GM18861 (cell line): Measurements from ENCODE around the gene CLCN1.
A peak's percentile ranks its signal among the peaks of the same experiment; 100 is the strongest.

Experiments used
- ATAC-seq: cut with Tn5 transposase; IDR thresholded peaks from one replicate; pipeline ENCODE4 v1.9.1; 2021; ENCODE audit not compliant: unreplicated experiment

Gene CLCN1

DNA sequence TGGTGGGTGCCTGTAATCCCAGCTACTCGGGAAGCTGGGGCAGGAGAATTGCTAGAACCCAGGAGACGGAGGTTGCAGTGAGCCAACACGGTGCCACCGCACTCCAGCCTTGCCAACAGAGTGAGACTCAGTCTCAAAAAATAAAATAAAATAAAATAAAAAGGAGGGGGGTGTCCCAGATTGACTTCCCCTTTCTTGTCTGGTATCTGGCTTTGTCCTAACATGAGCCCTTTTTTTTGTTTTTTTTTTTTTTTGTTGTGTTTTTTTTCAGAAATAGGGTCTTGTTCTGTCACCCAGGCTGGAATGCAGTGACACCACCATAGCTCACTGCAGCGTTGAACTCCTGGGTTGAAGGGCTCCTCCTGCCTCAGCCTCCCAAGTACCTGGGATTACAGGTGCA, 23.0 kb upstream of the CLCN1 start:
- no peak for ATAC-seq

GRCh38 chr7:143295870-143296269, 20.0 kb upstream of the CLCN1 start:
- no peak for ATAC-seq

GRCh38 chr7:143296686-143297085, 19.2 kb upstream of the CLCN1 start:
- ATAC-seq: no peak

- no peak for ATAC-seq
Observed at GRCh38 chr7:143299346-143299745, 16.6 kb upstream of the CLCN1 start.

DNA sequence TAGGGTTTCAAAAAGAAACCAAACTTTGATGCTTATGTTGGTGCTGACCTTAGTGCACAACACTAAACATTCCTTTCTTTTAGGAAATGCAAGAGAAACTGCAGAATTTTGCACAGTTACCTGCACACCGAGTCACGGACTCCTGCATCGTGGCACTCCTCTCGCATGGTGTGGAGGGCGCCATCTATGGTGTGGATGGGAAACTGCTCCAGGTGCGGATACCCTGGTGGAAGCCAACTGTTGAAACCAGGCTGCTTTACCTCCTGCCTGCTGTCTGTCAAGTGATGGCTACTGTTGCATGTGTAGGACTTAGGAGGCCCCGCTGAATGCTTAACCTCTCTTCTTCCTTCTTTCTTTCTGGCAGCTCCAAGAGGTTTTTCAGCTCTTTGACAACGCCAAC, 16.1 kb upstream of the CLCN1 start:
- ATAC-seq: no peak

- ATAC-seq: no peak
Observed at GRCh38 chr7:143300959-143301935, 14.7 kb upstream of the CLCN1 start.

GRCh38 chr7:143303733-143304132, 12.2 kb upstream of the CLCN1 start:
- ATAC-seq: no peak

DNA sequence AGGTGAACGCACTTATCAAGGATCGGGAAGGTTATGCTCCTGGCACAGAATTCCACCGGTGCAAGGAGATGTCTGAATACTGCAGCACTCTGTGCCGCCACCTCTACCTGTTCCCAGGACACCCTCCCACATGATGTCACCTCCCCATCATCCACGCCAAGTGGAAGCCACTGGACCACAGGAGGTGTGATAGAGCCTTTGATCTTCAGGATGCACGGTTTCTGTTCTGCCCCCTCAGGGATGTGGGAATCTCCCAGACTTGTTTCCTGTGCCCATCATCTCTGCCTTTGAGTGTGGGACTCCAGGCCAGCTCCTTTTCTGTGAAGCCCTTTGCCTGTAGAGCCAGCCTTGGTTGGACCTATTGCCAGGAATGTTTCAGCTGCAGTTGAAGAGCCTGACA, 11.0 kb upstream of the CLCN1 start:
- no peak for ATAC-seq

GRCh38 chr7:143305423-143306070, 10.4 kb upstream of the CLCN1 start:
- ATAC-seq: no peak

DNA sequence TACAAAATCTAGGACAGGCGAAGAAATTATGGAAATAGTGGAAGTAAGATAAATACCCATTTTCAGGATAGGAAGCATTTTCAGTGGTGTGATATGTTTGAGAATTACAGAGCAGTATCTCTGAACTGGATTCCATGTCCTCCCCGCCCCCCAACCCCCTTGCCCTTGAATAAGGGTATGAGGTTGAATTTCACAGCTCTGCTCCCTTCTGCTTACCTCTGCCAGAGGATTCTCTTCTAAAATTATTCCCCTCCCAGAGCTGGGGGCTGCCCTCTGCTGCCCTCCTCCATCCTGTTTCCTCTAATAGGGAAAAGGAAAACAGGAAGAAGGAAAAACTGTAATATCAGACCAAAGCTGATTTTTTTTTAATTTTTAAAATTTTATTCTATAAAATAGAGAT, 7.3 kb upstream of the CLCN1 start:
- ATAC-seq: no peak

DNA sequence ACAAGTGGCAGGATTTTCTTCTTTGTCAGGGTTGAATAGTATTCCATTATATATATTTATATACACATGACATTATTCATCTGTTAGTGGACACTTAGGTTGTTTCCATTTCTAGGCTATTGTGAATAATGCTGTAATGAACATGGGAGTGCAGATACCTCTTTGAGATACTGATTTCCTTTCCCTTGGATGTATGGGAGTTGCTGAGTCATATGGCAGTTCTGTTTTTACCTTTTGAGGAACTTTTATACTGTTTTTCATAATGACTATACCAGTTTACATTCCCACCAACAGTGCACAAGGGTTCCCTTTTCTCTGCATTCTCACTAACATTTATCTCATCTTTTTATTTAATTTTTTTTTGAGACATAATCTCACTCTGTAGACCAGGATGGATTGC, 1.8 kb upstream of the CLCN1 start:
- ATAC-seq: no peak

GRCh38 chr7:143316492-143316891, 581 bp downstream of the CLCN1 start:
- ATAC-seq: no peak

DNA sequence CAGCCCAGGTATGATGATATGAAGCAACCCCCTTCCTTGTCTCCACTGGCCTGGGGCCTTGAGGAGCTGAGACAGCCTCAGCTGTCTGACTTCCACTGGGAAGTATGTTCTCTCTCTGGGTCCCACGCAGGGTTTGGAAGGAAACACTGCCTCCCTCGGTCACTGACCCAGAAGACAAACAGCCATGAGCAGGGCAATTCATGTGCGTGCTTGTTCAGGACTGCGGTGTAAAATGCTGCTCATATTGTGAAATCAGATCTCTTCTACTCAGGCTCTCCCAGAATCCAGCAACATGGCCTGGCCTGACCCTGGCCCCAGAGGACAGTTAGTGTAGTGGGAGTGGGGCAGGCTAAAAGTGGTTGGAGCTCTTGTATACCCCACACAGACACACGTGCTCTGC, 2.8 kb downstream of the CLCN1 start:
- no peak for ATAC-seq

- no peak for ATAC-seq
Observed at GRCh38 chr7:143320620-143321019, 4.7 kb downstream of the CLCN1 start.

DNA sequence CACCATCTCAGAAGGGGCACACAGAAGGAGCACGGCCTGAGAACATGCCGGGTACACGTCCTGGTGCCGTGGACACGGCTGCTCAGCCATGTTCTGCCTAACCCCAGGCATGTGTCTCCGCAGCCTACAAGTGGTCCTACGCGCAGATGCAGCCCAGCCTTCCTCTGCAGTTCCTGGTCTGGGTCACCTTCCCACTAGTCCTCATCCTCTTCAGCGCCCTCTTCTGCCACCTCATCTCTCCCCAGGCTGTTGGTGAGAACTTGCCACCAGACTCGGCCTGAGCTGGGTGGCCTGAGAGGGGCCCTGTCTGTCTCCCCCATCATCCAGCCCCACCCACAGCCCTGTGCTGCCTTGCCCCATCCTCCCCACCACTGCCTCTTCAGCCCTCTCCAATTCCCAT, 5.3 kb downstream of the CLCN1 start:
- no peak for ATAC-seq

DNA sequence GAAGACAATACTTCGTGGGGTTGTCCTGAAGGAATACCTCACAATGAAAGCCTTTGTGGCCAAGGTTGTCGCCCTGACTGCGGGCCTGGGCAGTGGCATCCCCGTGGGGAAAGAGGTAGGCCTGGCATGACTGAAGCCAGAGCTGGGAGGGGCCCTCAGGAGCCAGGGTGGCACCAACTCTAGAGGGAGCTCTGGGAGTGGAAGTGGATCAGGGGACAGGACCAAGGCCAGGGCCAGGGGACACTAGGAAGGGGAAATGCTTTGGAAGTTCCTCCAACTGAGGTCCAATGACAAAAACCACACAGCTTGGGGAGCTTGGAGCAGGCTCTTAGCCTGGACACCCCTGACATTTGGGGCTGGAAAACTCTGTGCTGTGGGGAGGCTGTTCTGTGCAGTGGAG, 5.8 kb downstream of the CLCN1 start:
- no peak for ATAC-seq

DNA sequence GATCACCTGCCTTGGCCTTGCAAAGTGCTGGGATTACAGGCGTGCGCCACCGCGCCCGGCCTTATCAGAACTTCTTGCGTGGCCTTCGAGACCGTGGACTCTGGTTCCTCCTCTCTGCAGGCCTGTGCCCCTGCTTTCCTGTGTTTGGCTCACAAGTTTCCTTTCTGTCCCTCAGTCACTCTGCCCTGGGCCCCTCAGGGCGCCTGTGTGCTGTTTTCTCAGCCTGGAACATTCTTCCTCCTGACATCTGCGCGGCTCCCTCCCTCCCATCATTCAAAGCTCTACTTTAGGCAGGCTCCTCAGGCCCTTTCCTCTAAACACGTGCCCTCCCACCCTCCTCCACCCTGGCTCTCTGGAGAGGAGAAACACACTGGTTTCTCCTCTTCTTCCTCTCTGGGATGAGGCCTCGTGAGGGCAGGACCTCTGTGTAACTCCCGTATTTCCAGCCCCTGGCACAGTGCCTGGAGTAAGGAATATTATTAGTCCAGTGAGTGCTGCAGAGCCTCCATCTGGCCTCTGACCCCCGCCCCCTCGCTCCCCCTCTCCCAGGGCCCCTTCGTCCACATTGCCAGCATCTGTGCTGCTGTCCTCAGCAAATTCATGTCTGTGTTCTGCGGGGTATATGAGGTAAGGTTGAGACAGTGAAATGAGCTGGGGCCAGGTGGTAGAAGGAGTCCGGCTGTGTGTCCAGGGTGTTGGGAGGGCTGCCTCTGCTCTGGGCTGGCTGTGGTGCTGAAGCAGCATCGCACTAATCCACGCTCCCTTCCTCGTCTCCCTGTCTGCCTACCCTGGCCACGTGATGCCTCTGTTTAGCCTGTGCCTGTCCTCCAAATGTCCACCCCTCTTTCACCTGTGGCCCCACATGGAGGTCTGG, 7.1 kb downstream of the CLCN1 start:
- no peak for ATAC-seq

DNA sequence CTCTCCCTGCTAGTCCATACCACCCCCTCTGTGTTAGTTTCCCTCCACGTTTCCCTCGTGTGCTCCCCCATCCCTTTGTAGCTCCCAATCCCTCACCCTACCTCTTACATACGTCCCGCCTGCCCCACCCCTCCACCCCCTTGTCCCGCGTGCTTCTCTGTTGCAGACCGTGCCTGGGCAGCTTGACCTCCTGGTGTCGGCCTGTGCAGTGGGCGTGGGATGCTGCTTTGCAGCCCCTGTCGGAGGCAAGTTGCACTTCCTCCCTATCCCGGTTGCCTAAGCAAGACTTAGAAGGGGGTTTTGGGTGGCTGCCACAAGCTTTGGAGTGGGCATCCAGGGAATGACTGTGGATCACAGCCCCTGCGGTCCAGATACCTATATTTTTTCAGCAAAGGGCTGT, 7.7 kb downstream of the CLCN1 start:
- no peak for ATAC-seq

- ATAC-seq: peak; percentile 71
Observed at GRCh38 chr7:143325240-143325639, 9.3 kb downstream of the CLCN1 start.

DNA sequence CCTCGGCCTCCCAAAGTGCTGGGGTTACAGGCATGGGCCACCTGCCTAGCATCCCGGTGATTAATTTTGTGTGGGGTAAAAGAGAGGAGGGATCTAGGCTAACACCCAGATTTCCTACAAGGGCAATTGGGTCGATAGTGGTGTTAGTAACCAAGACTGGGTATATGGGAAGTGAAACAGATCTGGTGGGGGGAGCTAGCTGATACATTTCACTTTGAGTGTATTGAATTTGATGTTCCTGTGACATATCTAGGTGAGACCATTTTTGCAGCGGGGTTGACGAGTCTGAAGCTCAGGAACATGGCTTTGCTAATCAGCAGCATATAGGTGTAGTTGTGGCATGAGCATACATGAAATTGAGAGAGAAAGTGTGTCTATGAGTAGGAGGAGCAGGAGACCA, 12.0 kb downstream of the CLCN1 start:
- no peak for ATAC-seq

GRCh38 chr7:143329471-143330170, 13.7 kb downstream of the CLCN1 start:
- no peak for ATAC-seq
